ENCODE data around the gene SSTR3. TPM values are rescaled to one million over a fixed set of nuclear protein-coding genes. Genes with fewer than 3 reads are reported as not detected.

Gene SSTR3
- total and polyA plus RNA-seq, 7 donors: 0.36 to 1.7 TPM; not detected in 5

DNA sequence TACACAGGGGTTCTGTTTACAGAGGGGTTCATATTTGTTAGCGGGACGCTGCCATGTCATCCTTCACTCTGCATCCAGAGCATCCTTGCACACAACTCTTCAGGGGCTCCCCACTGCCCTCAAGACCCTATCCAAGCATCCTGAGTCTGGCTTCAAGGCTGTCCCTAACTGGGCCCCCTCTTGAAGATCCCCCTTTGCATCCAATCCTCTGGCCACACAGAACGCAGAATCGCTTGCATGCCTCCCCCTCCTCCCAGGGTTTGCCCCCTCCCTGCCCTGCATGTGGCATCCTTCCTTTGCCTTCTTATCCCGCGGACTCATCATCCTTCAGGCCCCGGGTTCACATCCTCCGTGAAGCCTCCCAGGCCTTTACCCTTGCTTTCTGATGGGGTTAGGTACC is 42.9 kb downstream of the SSTR3 start:
- peaks cover 0 to 7% (median 5%) of the 10 kb centered on the region in 4 donors for H3K4me1 ChIP-seq
- no peaks in the 10 kb centered on the region for H3K9me3 ChIP-seq
- no peaks in the 10 kb centered on the region for H3K36me3 ChIP-seq
- H3K27ac ChIP-seq: no peak overlapping the region
- TF ChIP-seq POLR2A (IDR thresholded peaks at IDR 0.05): no peak
- no peak for TF ChIP-seq EP300 (IDR thresholded peaks at IDR 0.05)
- no peak for TF ChIP-seq POLR2AphosphoS5 (IDR thresholded peaks at IDR 0.05)
- TF ChIP-seq, protein P1, sequence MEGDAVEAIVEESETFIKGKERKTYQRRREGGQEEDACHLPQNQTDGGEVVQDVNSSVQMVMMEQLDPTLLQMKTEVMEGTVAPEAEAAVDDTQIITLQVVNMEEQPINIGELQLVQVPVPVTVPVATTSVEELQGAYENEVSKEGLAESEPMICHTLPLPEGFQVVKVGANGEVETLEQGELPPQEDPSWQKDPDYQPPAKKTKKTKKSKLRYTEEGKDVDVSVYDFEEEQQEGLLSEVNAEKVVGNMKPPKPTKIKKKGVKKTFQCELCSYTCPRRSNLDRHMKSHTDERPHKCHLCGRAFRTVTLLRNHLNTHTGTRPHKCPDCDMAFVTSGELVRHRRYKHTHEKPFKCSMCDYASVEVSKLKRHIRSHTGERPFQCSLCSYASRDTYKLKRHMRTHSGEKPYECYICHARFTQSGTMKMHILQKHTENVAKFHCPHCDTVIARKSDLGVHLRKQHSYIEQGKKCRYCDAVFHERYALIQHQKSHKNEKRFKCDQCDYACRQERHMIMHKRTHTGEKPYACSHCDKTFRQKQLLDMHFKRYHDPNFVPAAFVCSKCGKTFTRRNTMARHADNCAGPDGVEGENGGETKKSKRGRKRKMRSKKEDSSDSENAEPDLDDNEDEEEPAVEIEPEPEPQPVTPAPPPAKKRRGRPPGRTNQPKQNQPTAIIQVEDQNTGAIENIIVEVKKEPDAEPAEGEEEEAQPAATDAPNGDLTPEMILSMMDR (IDR thresholded peaks at IDR 0.05): no peak
- H3K4me3 ChIP-seq: no peak overlapping the region
- no peak for DNase-seq
- no peaks in the 10 kb centered on the region for H3K27me3 ChIP-seq
- intact Hi-C loops (cut with DNase I): no loop called here
- 87 to 95% methylated on average over 8 of the region's 8 CpGs for WGBS, 2 donors

DNA sequence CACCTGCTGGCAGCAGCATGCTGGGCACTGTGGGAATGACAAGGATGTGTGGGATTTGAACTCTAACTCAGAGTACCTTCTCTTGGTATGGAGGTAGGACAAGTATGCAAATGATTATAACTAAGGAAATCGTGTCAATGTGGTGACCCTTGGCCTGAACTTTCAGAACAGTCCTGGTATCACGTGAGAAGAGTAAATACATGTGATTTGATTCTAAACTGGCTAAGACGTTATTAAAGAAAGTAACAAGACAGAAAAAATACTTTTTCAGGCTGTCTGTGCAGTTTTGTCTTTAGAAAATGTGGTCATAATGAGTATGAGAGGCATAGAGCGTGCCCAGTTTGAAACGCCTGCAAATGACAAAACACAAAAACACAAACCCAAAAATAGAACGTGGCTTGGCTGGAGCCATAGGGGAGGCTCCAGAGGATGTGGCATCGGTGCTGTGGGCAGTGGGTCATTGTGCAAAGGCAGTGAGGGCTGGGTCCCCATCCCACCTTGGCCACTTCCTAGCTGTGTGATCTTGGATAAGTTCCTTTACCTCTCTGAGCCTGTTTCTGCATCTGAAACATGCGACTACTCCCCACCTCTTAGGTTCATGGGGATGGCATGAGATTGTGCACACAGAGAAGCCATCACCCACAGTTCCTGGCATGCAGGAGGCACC is 44.2 kb downstream of the SSTR3 start:
- Histone ChIP-seq H3K27ac (no peak overlapping the region), H3K36me3 (no peaks in the 10 kb centered on the region), H3K4me3 (no peak overlapping the region), H3K27me3 (no peaks in the 10 kb centered on the region), H3K9me3 (no peaks in the 10 kb centered on the region), H3K4me1 (peaks cover 0 to 7% (median 5%) of the 10 kb centered on the region in 4 donors)
- TF ChIP-seq, protein P1 (IDR thresholded peaks at IDR 0.05): no peak
- TF ChIP-seq POLR2A (IDR thresholded peaks at IDR 0.05): no peak
- no peak for TF ChIP-seq POLR2AphosphoS5 (IDR thresholded peaks at IDR 0.05)
- TF ChIP-seq EP300 (IDR thresholded peaks at IDR 0.05): no peak
- intact Hi-C loops (cut with DNase I): no loop called here
- 30 to 49% methylated on average over 8 of the region's 8 CpGs for WGBS, 2 donors
- peak; percentile 21 for DNase-seq

DNA sequence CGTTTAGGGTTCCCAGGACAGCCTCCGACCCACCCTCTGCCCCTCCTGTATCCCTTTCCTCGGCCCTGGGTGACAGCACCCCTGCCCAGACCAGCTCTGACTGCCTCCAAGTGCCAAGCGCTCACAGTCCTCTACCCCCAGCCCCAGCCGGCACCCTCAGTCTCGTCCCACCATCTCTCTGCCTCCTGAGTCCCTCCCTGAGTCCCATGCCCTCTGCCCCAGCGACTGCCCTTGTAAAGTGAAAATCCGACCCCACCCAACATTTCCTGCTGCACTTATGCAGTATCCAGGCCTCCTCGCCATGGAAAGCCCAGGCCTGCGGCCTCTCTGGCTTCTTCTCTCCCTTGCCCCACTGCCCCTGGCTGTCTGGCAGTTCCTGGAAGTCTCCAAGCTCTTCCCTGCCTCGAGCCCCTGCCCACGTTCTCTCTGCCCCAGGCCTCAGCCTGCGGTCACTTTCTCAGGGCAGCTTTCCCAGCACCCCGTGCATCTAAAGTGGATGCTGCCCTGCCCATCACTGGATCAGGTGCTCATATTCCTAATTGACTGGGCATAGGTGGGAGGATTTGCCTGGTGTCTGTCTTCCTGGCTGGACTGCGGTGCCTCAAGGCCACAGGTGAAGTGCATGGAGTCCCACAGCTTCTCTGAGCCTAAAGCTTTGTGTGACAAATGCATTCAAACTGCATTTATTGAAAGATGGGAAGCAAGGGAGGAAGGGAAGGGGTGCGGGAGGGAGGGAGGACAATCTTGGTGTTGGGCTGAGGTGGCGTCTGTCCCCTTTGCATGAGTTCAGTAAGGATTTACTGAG is 44.9 kb downstream of the SSTR3 start:
- intact Hi-C loops (cut with DNase I): no loop called here
- peak overlapping the region in 3 of 4 donors; percentile 5 to 24 (median 9) for H3K27ac ChIP-seq
- no peaks in the 10 kb centered on the region for H3K36me3 ChIP-seq
- H3K4me1 ChIP-seq: peaks cover 0 to 7% (median 5%) of the 10 kb centered on the region in 4 donors
- no peaks in the 10 kb centered on the region for H3K27me3 ChIP-seq
- TF ChIP-seq POLR2AphosphoS5 (IDR thresholded peaks at IDR 0.05) (no peak), EP300 (IDR thresholded peaks at IDR 0.05) (no peak), POLR2A (IDR thresholded peaks at IDR 0.05) (no peak)
- TF ChIP-seq, protein P1 (IDR thresholded peaks at IDR 0.05): no peak
- no peaks in the 10 kb centered on the region for H3K9me3 ChIP-seq
- no peak overlapping the region for H3K4me3 ChIP-seq
- WGBS, 2 donors: 25 to 67% methylated on average over 17 of the region's 17 CpGs
- DNase-seq: peak; percentile 59

DNA sequence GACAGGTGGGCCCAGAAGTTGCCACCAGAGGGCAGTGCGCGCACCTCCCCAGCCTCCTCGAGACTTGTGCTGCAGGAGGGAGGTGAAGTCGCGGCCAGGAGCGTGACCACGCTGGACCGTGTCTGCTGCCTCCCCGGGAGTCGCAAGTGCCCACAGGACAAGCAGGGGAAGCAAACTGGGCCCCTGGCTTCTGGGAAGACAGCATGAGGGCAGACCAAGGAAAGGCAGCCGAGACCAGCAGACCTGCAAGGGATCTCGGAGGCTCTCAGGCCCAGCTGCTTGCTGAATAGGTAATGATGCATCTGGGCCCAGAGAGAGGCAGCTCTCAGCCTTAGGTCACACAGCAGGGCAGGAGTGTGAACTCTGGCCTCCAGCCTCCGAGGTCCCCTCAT is 45.6 kb downstream of the SSTR3 start:
- peaks cover 0 to 7% (median 5%) of the 10 kb centered on the region in 4 donors for H3K4me1 ChIP-seq
- DNase-seq: peak; percentile 93
- H3K27me3 ChIP-seq: no peaks in the 10 kb centered on the region
- H3K36me3 ChIP-seq: no peaks in the 10 kb centered on the region
- intact Hi-C loops (cut with DNase I): loop anchor here (1.0 kb wide), 1 partner anchor 33 kb away; no protein-coding TSS in a partner anchor
- no peaks in the 10 kb centered on the region for H3K9me3 ChIP-seq
- 7 to 17% methylated on average over 13 of the region's 13 CpGs for WGBS, 2 donors
- H3K4me3 ChIP-seq: no peak overlapping the region
- H3K27ac ChIP-seq: peak overlapping the region in 3 of 4 donors; percentile 5 to 24 (median 9)
- TF ChIP-seq POLR2A (IDR thresholded peaks at IDR 0.05) (no peak), POLR2AphosphoS5 (IDR thresholded peaks at IDR 0.05) (peak in 1 of 4 donors; percentile 23), EP300 (IDR thresholded peaks at IDR 0.05) (no peak)
- TF ChIP-seq, protein P1 (IDR thresholded peaks at IDR 0.05): peak; percentile 89 to 92 (median 90)

Data from sigmoid colon (tissue), 7 donors.